Measurements from ENCODE around the gene RPS19BP1. TPM values are rescaled to one million over a fixed set of nuclear protein-coding genes. Genes with fewer than 3 reads are reported as not detected.

The RPS19BP1 gene
- total and polyA plus RNA-seq, 2 experiments from 2014 or later, result 84.0 to 117 TPM

DNA sequence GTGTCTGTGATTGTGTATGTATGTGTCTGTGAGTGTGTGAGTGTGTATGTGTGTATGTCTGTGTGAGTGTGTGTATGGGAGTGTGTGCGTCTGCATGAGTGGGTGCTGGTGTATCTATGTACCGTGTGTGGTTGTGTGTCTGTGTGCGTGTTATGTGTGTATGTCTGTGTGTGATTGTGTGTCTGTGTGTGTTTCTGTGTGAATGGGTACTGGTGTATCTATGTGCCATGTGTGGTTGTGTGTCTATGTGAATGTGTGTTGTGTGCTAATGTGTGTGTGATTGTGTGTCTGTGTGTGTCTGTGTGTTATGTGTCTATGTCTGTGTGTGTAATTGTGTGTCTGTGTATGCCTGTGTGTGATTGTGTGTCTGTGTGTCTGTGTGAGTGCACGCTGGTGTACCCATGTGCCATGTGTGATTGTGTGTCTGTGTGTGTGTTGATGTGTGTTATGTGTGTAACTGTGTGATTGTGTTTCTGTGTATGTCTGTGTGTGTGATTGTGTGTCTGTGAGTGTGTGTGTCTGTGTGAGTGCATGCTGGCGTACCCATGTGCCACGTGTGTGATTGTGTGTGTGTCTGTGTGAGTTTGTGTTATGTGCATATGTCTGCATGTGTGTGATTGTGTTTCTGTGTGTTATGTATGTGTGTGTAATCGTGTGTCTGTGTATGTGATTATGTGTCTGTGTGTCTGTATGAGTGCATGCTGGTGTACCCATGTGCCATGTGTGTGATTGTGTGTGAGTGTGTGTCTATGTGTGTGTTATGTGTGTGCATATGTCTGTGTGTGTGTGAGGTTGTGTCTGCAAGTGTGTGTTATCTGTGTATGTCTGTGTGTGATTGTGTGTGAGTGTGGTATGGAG is 31.3 kb upstream of the RPS19BP1 start:
- Histone ChIP-seq H2AFZ (no peak overlapping the region), H3K4me3 (no peak overlapping the region), H3K4me1 (ENCODE audit: insufficient read depth) (no peaks in the 10 kb centered on the region), H3K27me3 (peaks cover 20% of the 10 kb centered on the region), H3K36me3 (replicated peaks; ENCODE audit: insufficient read depth, low read depth) (no peaks in the 10 kb centered on the region), H3K4me2 (no peak overlapping the region), H3K9me2 (replicated peaks; ENCODE audit: insufficient read depth) (no peaks in the 10 kb centered on the region), H3K9me3 (ENCODE audit: low read depth) (no peaks in the 10 kb centered on the region), H3K27ac (no peak overlapping the region), H4K20me1 (ENCODE audit: insufficient read depth, poor library complexity, severe bottlenecking) (no peaks in the 10 kb centered on the region), H3K79me2 (no peaks in the 10 kb centered on the region)
- DNase-seq (ENCODE audit: low spot score), result no peak
- TF ChIP-seq, protein P1, sequence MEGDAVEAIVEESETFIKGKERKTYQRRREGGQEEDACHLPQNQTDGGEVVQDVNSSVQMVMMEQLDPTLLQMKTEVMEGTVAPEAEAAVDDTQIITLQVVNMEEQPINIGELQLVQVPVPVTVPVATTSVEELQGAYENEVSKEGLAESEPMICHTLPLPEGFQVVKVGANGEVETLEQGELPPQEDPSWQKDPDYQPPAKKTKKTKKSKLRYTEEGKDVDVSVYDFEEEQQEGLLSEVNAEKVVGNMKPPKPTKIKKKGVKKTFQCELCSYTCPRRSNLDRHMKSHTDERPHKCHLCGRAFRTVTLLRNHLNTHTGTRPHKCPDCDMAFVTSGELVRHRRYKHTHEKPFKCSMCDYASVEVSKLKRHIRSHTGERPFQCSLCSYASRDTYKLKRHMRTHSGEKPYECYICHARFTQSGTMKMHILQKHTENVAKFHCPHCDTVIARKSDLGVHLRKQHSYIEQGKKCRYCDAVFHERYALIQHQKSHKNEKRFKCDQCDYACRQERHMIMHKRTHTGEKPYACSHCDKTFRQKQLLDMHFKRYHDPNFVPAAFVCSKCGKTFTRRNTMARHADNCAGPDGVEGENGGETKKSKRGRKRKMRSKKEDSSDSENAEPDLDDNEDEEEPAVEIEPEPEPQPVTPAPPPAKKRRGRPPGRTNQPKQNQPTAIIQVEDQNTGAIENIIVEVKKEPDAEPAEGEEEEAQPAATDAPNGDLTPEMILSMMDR (IDR thresholded peaks at IDR 0.05; ENCODE audit: poor library complexity), result no peak
- no peak for TF ChIP-seq EZH2 (IDR thresholded peaks at IDR 0.05; ENCODE audit: borderline replicate concordance)
- TF ChIP-seq EZH2phosphoT487 (IDR thresholded peaks at IDR 0.05; ENCODE audit: low read depth, severe bottlenecking, unreplicated experiment), result no peak
- WGBS (ENCODE audit: low lambda C conversion rate, missing lambda C conversion rate), result 93% methylated on average over 7 of the region's 7 CpGs

DNA sequence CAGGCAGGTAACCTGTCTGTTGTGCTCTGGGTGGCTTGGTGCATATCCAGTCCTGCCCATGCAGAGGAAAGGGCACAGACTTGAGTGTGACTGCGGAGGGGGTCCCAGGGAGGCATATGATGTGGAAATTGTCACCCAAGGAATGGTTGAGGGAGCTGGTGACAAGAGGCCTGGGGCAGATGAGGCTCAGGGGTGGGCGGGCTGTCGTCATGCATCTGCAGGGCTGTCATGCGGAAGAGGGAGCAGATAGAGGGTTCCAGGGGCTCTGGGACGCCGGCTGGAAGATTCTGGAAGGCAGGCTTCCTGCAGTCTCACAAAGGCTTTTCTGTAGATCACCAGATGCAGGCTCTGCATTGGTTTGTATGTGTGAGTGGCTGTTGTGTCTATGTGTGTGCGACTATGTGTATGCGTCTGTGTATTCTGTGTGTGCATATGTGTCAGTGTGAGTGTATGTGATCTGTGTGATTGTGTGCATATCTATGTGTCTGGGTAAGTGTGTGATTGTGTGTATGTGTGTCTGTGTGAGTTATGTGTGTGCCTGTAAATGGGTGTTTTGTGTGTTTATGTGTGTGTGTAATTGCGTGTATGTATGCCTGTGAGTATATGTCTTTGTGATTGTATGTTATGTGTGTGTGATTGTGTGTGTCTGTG is 30.4 kb upstream of the RPS19BP1 start:
- peaks cover 28% of the 10 kb centered on the region for H3K27me3 ChIP-seq
- no peaks in the 10 kb centered on the region for H3K9me2 ChIP-seq (replicated peaks; ENCODE audit: insufficient read depth)
- no peaks in the 10 kb centered on the region for H3K9me3 ChIP-seq (ENCODE audit: low read depth)
- no peak overlapping the region for H3K4me2 ChIP-seq
- no peak for DNase-seq (ENCODE audit: low spot score)
- H3K4me1 ChIP-seq (ENCODE audit: insufficient read depth), result peaks cover 6% of the 10 kb centered on the region
- 82% methylated on average over 9 of the region's 9 CpGs for WGBS (ENCODE audit: low lambda C conversion rate, missing lambda C conversion rate)
- no peaks in the 10 kb centered on the region for H3K36me3 ChIP-seq (replicated peaks; ENCODE audit: insufficient read depth, low read depth)
- TF ChIP-seq EZH2 (IDR thresholded peaks at IDR 0.05; ENCODE audit: borderline replicate concordance) (no peak), EZH2phosphoT487 (IDR thresholded peaks at IDR 0.05; ENCODE audit: low read depth, severe bottlenecking, unreplicated experiment) (no peak)
- TF ChIP-seq, protein P1 (IDR thresholded peaks at IDR 0.05; ENCODE audit: poor library complexity), result no peak
- no peak overlapping the region for H2AFZ ChIP-seq
- no peaks in the 10 kb centered on the region for H4K20me1 ChIP-seq (ENCODE audit: insufficient read depth, poor library complexity, severe bottlenecking)
- no peak overlapping the region for H3K27ac ChIP-seq
- no peaks in the 10 kb centered on the region for H3K79me2 ChIP-seq
- no peak overlapping the region for H3K4me3 ChIP-seq

DNA sequence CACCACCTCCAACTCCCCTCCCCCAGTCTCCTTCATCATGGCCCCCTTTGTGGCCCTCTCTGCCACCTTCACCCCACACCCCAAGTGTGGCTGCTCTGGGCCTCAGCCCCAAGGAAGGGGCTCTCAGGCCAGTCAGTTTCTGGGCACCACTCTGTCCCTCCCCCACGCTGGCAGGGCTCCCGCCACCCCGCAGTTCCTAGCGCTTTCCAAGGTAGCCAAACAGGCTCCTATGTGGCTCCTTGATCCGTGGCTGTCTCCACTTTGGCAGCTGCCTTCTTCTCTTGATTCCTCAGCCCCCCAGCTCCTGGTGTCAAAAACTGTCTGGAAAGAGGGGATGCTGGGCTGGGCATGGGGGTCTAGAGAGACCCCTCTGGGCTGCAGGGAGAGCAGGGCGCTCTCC is 27.6 kb upstream of the RPS19BP1 start:
- Histone ChIP-seq H4K20me1 (ENCODE audit: insufficient read depth, poor library complexity, severe bottlenecking) (no peaks in the 10 kb centered on the region), H3K79me2 (no peaks in the 10 kb centered on the region), H3K9me2 (replicated peaks; ENCODE audit: insufficient read depth) (no peaks in the 10 kb centered on the region), H3K36me3 (replicated peaks; ENCODE audit: insufficient read depth, low read depth) (no peaks in the 10 kb centered on the region), H3K9me3 (ENCODE audit: low read depth) (no peaks in the 10 kb centered on the region), H2AFZ (no peak overlapping the region), H3K4me3 (no peak overlapping the region), H3K4me2 (no peak overlapping the region), H3K27ac (no peak overlapping the region), H3K27me3 (peaks cover 51% of the 10 kb centered on the region), H3K4me1 (ENCODE audit: insufficient read depth) (peaks cover 11% of the 10 kb centered on the region)
- TF ChIP-seq EZH2 (IDR thresholded peaks at IDR 0.05; ENCODE audit: borderline replicate concordance) (no peak), EZH2phosphoT487 (IDR thresholded peaks at IDR 0.05; ENCODE audit: low read depth, severe bottlenecking, unreplicated experiment) (no peak)
- TF ChIP-seq, protein P1 (IDR thresholded peaks at IDR 0.05; ENCODE audit: poor library complexity), result no peak
- WGBS (ENCODE audit: low lambda C conversion rate, missing lambda C conversion rate), result 80% methylated on average over 6 of the region's 6 CpGs
- DNase-seq (ENCODE audit: low spot score), result no peak

Measured in hepatocyte (in vitro differentiated cells).